GM18909 (cell line): ENCODE data around the gene HM13.
"Not testable (repeated sequence)": the region's sequence is repeated elsewhere in the genome, so short reads cannot be mapped to it uniquely, and the experiment has no call there.

ENCODE experiments used
- ATAC-seq: cut with Tn5 transposase; IDR thresholded peaks from one replicate; pipeline ENCODE4 v1.9.1; 2021; ENCODE audit warnings: mild to moderate bottlenecking; ENCODE audit not compliant: unreplicated experiment, poor library complexity

HM13 gene

GRCh38 chr20:31540406-31540805 lies 26.2 kb downstream of the HM13 start:
- no peak for ATAC-seq

GRCh38 chr20:31542201-31542842 lies 28.1 kb downstream of the HM13 start:
- ATAC-seq: no peak

- no peak for ATAC-seq
Observed at GRCh38 chr20:31542963-31543362, 28.7 kb downstream of the HM13 start.

- no peak for ATAC-seq
Observed at GRCh38 chr20:31543966-31544598, 29.8 kb downstream of the HM13 start.

- no peak for ATAC-seq
Observed at GRCh38 chr20:31544600-31544999, 30.4 kb downstream of the HM13 start.

- not testable (repeated sequence) for ATAC-seq
Observed at GRCh38 chr20:31545621-31546040, 31.4 kb downstream of the HM13 start.

- peak; percentile 81 for ATAC-seq
Observed at GRCh38 chr20:31547017-31547675, 32.9 kb downstream of the HM13 start.

GRCh38 chr20:31547720-31548298 lies 33.6 kb downstream of the HM13 start:
- ATAC-seq: no peak

- no peak for ATAC-seq
Observed at GRCh38 chr20:31548820-31549512, 34.7 kb downstream of the HM13 start.

GRCh38 chr20:31549513-31549880 lies 35.3 kb downstream of the HM13 start:
- no peak for ATAC-seq

- ATAC-seq: no peak
Observed at GRCh38 chr20:31550099-31550498, 35.9 kb downstream of the HM13 start.

GRCh38 chr20:31551163-31552081 lies 37.2 kb downstream of the HM13 start:
- no peak for ATAC-seq

GRCh38 chr20:31555203-31555775 lies 41.0 kb downstream of the HM13 start:
- ATAC-seq: no peak

GRCh38 chr20:31559704-31560093 lies 45.5 kb downstream of the HM13 start:
- ATAC-seq: peak; percentile 6

- ATAC-seq: peak; percentile 46
Observed at GRCh38 chr20:31560094-31560745, 46.0 kb downstream of the HM13 start.

GRCh38 chr20:31560746-31561598 lies 46.7 kb downstream of the HM13 start:
- ATAC-seq: no peak

GRCh38 chr20:31562241-31562640 lies 48.0 kb downstream of the HM13 start:
- ATAC-seq: no peak

- ATAC-seq: no peak
Observed at GRCh38 chr20:31564284-31564683, 50.0 kb downstream of the HM13 start.
